B cell (primary cell): Measurements from ENCODE around the gene TLK2.
"Not testable (repeated sequence)": the region's sequence is repeated elsewhere in the genome, so short reads cannot be mapped to it uniquely, and the experiment has no call there.

Experiments used
- EZH2 ChIP-seq: IDR thresholded peaks from 2 replicates; pipeline ENCODE4 v1.6.1; 2012; ENCODE audit warnings: borderline replicate concordance, low read depth, mild to moderate bottlenecking, moderate library complexity, low read length; ENCODE audit not compliant: insufficient read depth, poor library complexity, severe bottlenecking
- TF ChIP-seq, protein P1 (sequence below): fragments of 200-600 bp; IDR thresholded peaks from one replicate; pipeline ENCODE4 v1.8.0; 2022; ENCODE audit warnings: antibody characterized with exemption, mild to moderate bottlenecking

DNA sequence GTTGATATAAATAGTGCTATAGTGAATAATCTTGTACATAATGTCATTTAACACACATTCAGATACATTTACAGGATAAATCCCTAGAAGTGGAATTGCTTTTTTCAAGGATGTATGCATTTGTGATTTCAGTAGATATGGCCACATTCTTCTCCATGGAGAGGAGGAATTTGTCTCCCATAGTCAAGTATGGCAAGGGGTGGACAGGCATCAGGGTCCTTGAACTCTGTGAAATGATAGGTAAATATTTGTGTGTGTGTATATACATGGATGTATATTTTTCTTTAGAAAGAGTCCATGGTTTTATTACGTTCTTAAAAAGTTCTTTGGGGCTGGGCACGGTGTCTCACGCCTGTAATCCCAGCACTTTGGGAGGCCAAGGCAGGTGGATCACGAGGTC lies 17.7 kb downstream of the TLK2 start:
- TF ChIP-seq, protein P1, sequence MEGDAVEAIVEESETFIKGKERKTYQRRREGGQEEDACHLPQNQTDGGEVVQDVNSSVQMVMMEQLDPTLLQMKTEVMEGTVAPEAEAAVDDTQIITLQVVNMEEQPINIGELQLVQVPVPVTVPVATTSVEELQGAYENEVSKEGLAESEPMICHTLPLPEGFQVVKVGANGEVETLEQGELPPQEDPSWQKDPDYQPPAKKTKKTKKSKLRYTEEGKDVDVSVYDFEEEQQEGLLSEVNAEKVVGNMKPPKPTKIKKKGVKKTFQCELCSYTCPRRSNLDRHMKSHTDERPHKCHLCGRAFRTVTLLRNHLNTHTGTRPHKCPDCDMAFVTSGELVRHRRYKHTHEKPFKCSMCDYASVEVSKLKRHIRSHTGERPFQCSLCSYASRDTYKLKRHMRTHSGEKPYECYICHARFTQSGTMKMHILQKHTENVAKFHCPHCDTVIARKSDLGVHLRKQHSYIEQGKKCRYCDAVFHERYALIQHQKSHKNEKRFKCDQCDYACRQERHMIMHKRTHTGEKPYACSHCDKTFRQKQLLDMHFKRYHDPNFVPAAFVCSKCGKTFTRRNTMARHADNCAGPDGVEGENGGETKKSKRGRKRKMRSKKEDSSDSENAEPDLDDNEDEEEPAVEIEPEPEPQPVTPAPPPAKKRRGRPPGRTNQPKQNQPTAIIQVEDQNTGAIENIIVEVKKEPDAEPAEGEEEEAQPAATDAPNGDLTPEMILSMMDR: not testable (repeated sequence)
- not testable (repeated sequence) for TF ChIP-seq EZH2
